Right renal pelvis (tissue), 4 donors: ENCODE results near the gene ANO2. TPM values are rescaled to one million over a fixed set of nuclear protein-coding genes. Genes with fewer than 3 reads are reported as not detected.

ENCODE experiments used
- DNase-seq, 4 donors: peaks; one replicate each; pipeline ENCODE4 v3.0.0-alpha.2; 2013; ENCODE audit warnings: low read depth in 4 of 4, low spot score in 3 of 4, missing footprints in 1 of 4
- polyA plus RNA-seq, 4 donors: library from polyadenylated mRNA; unstranded; fragments of 120-200 nt; gene quantifications; one replicate each; pipeline ENCODE4 v1.2.1, GENCODE V29; 2013; ENCODE audit not compliant: insufficient read length in 4 of 4

ANO2 gene
- polyA plus RNA-seq, 4 donors = 3.0 to 4.6 (median 3.9) TPM

DNA sequence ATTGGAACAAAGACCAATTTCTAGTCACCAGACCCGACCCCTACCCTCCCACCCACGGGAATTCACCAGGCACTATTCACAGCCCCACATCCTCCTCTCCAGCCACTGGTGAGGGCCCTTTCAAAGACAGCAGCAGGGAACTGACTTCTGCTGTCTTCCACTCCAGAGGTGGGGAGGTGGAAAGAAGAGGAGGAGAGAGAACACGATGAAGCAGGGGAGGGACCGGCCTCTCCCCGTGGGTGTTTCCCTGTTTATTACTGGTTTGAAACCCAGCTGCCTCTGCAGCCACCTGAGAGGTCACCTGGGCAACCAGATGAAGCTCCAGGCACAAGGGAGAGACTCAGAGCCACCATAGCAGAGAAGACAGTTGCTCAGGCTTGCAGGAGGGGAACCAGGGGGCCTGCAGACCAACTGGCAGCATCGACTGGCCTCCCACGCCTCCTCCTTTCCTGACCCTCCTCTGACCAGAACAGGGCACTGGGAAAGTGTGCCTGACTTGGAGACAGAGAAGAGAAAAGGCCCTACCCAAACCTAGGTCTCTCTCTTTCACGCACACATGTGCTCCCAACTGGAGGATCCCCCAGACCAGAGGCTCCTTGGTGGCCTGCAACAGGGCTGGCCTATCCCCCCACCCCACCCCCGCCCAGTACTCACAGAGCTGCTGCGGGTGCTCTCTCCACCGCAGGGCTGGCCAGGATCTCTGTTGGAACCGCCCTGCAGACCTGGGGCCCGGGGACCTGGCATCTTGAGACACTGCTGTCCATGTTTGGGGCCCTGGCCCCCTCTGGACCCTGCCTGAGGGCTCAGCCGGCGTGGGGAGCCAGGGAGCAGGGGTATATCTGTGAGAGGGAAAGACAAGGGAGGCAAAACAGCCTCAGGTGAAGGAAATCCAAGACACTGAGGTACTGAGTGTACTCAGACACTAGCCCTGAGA is 22.8 kb downstream of the ANO2 start:
- no peak for DNase-seq

DNA sequence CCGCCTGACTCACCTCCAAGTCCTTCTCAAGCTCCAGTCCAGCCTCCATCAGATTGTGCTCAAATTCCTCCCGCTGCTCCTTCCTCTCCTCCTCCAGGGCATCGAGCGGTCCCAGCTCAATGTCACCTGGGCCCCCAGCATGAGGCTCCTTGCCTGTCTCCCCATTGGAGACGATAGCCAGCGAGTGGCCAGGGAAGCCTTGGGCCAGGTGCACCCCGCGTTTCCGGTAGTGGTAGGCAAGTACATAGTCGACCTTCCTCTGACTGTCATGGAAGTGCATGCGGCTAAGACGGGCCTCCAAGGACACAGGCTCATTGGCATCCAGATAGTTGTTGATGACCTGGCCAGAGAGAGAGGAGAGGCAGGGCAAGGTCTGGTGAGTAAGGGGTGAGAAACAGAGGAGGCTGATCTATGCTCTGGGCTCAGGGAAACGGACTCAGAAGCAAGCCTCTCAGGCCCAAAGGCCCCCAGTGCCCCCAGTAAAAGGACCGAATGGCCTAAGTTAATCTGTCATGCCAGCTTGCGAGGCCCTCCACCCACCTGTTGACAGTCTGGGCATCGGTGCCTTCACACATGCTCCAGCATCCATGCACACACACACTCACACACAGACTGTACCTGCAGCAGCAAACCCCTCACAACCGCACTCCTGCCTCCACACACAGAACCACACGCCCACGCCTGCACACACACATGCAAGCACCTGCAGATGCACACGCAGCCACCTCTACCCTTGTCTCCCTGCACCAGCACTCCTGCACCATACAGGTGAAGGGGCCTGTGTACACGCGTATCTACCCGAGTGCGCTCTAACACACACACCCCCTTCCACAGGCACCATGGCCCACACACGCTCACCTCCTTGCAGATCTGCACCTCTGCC is 23.8 kb downstream of the ANO2 start:
- no peak for DNase-seq

DNA sequence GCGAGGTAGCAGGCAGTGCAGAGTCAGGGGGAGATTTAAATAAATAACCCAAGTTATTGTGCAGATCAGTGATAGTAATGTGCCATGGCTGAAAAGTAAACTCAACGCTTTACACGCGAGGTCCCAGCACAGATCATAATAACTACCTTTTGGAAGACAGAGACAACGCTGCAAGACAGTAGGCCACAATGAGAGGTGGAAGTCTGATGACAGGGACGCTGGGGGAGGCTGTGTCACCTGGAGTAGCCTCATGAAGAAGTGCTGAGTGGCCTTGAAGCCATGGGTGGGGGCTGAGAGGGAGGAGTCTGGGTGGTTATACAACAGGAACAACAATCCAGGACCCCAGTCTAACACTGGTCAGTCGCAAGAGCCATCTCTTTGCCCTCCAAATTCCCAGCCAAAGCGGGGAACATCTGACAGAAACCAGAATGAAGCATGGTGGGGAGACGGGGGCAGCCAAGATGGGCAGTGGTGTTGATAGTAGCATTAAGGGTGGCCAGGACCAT is 28.2 kb downstream of the ANO2 start:
- DNase-seq = no peak

DNA sequence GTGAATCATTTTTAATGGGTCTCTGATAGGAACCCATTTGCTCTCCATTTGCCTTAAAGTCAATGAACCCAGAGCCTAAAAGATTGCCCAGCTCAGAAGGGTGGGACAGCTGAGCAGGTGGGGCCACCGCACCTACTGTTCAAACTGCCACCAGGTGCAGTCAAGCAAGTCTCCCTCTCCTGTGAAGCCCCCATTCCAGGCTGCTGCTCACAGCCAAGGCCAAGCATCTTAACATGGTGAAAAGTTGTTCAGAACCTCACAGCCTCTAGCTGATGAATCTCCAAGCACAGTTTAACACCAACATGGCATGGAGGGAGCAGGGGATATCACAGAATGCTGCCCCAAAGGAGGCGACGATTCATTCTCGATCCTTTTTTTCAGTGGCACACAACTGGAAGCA is 29.5 kb downstream of the ANO2 start:
- no peak for DNase-seq

DNA sequence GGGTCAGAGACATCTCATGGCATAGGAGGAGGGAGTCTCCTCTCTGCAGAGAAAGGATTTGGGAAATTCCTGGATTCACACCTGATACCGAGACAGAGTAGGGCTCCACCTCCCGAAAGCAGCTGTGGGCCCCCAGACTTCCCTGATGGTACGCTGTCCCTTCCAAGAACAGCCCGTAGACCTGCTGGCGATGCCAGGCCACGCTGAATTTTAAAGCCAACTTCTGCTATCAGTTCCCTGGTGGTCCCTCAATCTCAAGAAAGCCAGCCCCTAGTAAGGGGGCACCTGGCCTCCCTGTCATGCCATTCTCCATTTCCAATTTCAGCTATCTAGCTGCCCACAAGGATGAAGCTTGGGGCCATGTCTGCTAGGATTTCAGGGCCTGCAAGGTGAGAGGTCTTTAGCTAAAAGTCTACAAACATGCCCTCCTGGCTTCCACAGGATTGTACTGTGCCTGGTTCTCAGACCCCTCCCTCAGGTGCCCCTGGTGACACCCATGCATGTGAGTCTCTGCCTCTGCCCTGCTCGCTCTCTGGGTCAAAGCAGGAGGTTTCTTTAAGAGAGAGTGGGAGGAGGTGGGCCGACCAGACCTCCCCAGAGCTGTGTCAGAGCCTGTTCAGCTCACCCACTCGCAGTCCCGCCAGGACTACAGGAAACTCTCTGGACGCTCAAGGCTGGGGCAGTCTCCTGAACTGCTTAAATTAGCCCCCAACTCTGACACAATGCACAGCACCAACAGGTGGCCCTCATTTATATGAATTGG is 30.5 kb downstream of the ANO2 start:
- DNase-seq = no peak

DNA sequence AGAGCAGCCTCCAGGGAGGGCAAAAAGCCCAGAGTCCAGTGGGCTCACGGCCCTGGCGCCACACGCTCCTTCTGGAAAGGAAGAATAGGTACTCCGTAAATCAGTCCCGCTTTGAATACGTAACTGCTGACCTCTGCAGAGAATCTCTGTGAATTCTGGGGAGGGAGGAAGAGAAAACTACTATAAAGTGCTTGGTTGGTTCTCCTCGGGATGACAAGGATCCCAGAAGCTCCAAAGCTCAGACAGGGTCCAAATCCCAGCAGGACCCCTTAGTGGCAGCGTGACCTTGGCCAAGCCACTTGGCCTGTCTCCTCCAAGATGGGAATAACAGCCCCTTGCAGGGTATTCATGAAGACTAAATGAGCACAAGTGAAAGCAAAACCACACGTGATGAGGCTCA is 31.7 kb downstream of the ANO2 start:
- no peak for DNase-seq

DNA sequence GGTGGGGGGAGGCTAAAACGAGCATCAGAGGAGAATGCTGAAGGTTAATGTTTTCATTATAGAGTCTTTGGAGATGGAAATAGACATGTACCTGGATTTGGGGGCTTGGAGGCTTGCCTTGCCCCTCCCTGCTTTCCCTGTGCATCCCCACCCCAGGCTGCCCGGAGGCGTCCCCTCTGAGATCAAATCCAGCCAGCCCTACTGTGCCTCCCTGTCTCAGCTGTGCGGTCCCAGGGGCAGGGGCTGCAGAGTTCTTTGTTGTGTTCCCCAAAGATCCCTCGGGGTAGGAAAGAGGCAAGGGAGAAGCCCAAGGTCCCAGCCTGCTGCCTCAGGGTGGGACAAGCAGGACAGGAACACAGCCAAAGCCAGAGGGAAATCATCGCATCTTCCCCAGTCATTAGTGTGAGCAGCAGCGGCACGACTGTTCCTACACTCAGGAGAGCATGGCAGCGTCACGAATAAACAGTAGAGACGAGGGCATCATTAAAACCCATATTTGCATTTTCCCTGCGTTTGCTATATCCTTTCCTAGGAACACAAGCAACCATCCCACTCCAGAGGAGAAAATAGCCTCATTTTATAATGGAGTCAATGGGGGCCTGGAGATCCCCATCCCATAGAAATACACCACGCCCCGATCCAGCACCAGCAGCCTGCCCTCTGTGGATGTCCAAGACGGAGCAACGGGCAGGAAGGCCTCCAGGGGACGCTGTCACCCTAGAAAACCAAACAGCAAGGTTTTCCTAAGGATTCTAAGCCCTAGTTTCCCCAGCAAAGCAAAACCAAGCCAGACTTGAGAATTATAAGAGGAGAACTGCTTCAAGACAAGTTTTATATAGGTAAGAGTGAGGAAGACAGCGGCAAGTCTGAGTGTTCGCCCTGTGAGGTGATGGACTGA is 32.4 kb downstream of the ANO2 start:
- DNase-seq = no peak

DNA sequence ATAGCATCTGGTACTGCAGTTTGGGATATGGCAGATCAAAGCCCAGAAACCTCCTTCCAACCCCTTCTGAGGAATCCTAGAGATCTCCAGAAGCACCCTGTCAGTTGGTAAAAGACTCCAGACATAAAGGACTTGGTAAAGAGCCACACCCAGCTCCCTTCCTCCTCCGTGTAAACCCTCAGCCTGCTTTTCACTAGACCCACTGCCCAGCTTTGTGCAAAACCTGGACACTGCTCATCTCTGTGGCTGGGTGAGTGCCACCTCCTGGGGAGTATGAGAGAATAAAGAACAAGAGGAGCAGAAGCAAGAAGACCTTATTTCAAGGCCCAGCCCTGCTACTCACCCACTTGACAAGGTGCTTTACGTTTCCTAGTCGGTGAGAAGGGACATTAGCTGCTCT is 33.0 kb downstream of the ANO2 start:
- no peak for DNase-seq

DNA sequence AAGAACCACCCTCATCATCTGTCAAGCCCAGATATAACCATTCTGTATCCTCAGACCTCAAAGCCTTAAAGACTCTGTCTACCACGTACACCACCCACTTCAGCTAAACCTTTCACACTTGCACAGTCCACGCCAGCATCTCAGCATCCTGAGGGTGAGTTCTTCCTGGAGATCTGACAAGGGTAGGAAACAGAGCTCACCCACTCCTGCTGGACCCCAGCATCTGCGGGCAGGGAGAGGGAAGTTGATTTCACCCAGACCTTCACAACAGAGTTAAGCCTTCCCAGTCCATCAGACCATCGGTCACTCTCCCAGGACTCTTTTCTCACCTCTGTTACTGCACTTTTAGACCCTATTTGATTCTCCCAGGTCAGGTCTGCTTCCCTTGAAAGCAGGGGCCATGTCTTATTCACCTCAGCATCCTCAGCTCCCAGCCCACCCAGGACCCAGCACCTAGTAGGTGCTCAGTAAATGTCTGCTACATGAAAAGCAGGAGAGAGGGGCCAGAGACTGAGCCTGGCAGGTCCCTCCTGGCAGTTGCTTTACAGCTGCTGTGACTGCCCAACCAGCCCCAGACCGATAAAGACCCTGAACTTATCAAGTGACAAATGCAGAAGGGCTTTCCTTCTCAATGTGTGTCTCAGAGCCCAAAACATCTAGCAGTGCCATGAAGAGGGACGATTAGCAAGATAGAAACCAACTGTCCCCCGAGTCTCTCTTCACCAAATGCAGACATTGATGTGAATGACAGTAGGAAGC is 34.1 kb downstream of the ANO2 start:
- DNase-seq = no peak

DNA sequence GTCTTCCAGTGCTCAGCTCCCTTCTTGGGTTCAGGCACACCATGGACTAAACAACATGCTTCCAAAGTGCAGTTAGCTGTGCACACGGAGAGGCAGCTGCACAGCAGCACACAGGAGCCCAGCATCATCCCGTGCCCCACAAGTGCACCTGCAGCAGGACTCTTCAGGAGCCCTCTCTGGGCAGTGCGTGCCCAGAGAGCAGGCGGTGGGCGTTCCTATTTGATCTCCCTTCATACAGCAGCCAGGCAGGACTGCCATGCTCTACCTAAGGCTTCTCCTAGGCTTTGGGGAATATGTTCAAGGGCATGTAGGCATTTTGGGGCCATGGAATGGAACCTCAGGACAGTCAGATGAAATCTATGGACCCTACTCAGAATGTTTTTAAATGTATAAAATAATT is 35.5 kb downstream of the ANO2 start:
- DNase-seq = no peak

DNA sequence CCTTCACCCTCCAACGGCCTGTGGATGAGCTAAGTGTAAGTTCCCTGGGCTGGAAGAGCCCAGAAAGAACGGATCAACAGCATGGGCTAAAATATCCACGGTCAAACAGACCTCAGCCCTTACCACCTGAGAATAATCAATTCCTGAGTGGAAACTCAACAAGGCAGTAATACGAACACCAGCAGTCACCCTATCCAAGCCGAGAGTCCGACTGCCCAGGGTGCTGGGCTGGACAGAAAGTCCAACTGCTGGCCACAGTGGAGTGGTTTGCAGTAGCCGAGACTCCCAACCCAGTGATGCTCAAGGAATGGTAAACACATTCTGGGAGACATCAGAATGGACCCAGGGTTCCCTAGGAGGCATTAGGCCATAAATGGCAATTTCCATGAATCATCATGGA is 36.8 kb downstream of the ANO2 start:
- DNase-seq = no peak

DNA sequence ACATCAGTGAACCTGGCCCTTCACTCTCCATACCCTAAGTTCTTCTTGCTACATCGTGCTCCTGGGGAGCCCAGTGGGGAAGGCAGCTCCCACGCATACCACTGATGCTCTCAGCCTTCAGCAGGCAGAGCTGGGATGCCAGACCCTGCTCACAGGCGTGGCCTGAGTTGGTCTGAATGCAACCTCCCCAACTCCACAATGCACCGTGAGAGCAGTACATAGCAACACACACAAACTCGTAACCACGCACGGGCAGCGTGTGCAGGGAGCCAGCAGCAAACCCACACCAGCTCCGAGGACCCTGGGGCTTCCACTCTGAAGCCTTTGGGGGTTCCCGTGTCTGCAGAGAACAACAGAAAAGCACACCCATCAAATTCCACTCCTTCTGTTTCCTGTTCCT is 37.3 kb downstream of the ANO2 start:
- DNase-seq = peak in 3 of 4 donors; percentile 22 to 38 (median 27)

DNA sequence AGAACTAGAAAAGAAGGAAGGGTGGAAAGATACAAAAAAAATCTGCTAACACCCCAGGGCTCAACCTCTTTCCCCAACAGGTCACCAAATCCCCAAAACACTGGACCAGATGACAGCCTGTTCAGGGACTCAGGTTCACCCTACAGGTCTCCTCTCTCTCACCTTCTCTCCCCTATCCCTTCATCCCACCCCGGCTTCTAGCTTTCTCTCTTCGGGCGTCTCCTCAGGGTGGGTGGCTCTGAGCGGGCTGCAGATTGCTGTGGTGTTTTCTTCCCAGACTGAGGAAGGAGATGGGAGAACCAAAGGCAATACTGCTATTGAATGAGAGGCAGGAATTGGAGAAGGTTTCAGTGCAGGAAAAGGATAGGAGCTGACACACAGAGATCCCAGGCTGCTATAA is 39.3 kb downstream of the ANO2 start:
- no peak for DNase-seq

DNA sequence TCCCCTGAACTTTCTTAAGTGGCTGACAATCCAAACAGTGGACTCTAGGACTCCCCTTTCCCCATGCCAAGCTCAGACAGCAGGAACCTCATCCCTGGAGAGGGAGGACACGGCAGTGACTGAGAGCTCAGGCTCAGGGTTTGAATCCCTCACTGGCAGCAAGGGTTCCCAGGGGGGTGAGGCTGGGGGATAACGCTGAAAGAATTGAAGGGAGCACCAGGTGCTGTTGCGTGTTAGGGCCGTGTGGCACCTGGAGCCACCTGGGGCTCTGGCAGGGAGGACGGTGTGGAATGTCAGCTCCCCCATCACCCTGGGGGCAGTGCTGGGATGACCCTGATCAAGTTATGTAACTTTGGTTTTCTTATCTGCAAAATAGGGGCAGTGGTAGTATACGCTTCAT is 40.1 kb downstream of the ANO2 start:
- no peak for DNase-seq

DNA sequence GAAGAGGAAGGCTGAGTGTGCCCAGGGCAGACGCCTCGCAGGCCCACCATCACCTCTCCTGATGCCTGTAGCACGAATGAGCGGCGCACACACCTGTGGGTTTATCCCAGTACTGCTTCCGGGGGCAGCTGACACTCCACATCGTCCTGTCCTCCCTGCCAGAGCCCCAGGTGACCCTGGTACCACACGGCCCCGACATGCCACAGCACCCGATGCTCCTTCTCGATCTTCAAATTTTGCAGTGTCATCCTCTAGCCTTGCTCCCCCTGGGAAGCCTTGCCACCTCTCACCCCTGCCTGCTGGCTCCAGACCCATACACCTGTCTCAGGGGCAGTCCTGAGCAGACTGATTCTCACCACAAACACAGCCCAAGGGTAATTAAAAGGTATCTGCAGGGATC is 40.6 kb downstream of the ANO2 start:
- DNase-seq = no peak

DNA sequence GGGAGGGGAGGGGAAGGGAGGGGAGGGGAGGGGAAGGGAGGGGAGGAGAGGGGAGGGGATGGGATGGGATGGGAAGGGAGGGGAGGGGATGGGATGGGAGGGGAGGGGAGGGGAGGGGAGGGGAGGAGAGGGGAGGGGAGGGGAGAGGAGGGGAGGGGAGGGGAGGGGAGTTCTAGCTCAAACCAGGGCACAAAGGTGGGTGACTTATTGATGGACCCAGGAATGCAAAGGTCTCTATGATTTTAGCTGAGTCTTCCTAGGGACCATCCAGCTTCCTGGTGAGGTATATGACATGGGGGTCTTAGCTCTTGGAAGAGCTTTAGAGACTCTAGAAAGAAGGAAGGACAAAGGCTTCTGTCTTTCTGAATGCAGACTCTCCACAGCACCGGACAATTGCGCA is 42.3 kb downstream of the ANO2 start:
- no peak for DNase-seq

DNA sequence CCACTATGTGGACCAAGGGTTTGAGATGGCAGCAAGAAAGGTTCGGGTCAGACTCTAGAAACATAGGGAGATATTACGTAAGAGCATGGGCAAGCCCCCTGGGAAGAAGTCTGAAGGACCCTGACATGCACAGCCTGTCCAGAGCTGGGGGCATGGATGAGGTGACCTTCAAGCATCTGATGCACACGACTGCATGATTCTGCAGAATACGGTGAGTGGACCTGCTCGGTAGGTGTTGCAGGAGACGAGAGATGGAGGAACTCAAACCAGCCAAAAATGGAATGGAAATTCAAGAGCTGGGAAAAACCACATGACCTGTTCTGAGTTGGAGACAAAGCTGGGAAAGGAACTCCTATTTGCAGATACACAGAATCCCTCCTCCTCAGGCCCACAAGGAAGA is 43.6 kb downstream of the ANO2 start:
- no peak for DNase-seq

DNA sequence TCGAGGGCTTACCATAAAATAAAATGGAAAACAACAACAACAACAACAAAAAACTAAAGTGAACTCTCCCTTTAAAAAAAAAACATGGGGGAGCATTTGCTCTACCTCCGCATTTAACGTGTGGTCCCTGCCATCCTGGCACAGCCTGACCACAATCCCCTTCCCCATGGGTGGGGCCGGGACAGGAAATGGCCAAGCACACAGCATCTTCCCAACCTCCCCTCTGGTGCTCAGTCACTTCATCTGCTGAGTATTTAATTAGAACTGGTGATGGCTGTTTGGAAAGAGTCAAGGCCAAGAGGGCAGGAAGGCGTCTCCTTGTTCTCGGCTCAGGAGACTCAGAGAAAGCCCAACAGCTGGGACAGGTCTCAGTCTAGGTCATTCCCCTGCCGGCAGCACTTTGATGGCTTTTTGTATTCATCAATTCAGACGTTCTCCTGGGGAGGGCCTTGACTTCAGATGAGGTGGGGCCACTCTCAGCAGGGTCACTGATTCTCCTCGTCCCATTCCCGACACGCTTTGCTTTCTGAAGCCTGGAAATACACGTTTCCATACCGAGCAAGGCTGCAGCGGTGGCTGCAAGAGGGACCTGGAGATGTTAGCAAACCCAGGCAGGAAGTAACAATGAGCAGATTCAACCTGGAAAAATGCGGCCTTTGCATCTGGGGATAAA is 44.4 kb downstream of the ANO2 start:
- no peak for DNase-seq
